Measurements from ENCODE around the gene SETD9.

The SETD9 gene

DNA sequence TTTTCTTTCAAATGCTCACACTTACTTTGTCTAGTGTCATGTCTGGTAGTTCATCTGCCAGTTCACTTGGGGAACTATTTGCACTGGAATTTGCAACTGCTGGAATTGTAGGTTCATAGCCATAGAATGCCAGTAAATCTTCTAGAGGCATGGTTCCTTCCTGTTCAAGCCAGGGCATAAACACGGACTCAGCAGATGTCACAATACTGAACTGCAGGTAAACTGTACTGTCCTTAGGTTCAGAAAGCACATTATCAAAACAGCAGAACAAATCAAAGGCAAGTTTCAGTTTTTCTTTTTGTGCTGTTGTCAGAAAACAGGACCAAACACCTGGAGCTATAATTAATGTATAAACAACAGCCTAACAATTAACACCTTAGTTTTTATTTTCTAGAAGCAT, 29.5 kb downstream of the SETD9 start:
- no peak for DNase-seq

- no peak for DNase-seq
Measured at GRCh38 chr5:56941981-56942380, 32.6 kb downstream of the SETD9 start.

GRCh38 chr5:56947052-56947451, 37.7 kb downstream of the SETD9 start:
- no peak for DNase-seq

- no peak for DNase-seq
Measured at GRCh38 chr5:56950626-56951125, 41.3 kb downstream of the SETD9 start.

- no peak for DNase-seq
Measured at GRCh38 chr5:56951126-56951945, 41.9 kb downstream of the SETD9 start.

DNA sequence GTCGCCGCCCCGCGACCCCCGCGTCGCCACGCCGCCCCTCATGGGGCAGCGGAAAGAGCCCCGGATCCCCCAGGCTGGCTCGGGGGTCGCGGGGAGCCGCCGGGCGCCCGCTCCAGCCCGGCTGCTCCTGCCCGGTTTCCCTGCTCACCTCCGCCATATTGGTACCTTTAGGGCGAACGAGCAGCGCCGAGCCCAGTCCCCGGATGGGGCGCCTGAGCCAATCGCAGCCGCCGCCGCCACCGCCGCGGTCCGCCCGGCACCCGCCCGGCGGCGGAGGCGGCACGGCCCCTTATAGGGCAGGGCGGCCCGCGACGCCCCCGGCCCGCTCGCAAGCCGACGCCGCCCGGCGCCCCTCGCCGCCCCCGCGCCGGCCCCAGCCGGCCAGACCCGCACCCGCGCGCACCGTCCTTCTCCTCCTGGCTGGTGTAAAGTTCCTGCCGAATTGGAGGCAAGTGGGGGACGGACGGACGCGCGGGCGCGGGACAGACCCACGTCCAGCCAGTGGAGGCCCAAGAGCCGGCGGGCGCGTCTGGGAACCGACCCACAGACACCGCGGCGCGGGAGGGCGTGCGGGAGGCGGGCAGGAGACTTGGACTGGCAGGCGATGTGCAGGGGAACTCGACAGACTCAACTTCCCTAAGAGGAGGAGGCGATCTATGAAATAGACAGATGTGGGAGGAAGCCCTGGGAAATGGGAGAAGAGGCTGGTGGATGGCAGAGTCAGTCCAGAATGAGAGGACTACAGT, 42.7 kb downstream of the SETD9 start, which contains the start of gene MIER3:
Gene MIER3, minus strand, starts transcription at position 178 of the 746 bp plus-strand sequence. Its CDS starts 21 bp downstream, at position 157.
- peak; percentile 28 for DNase-seq

DNA sequence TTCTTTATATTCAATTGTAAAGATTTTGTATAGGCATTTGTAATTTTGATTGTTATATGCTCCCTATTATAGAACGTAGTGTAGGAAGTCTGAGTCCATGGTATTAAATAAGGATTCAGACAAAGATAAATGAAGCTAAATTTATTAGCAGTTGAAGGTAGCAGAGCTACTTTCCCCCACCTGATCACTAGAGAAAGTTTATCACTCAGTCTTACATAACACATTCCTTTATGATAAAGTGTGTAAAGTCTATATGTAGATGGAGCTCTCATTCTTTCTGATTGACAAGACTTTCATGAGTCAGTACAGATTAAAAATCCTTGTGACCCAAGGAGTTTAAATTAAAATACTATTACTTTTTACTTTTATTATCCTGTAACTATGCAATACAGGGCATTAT, 44.9 kb downstream of the SETD9 start:
- no peak for DNase-seq

DNA sequence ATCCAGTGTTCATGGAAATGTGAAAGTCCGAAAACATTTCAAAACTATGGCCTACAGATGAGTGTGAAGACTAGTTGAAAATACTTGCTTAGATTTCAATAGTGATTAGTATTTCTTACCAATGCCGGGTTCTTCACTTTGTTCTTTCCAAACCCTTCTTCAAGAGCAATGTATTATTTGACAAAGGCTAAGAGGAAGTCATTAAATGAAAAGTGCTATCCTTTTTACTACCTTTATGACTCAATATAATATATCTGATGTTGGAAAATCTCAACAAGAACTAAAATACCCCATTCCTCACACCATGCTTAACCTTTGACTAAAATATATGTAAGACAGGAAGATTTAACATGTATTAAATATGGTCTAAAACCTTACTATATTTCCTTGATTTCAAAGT, 49.2 kb downstream of the SETD9 start:
- no peak for DNase-seq

- no peak for DNase-seq
Measured at GRCh38 chr5:56959326-56959725, 49.9 kb downstream of the SETD9 start.

DNA sequence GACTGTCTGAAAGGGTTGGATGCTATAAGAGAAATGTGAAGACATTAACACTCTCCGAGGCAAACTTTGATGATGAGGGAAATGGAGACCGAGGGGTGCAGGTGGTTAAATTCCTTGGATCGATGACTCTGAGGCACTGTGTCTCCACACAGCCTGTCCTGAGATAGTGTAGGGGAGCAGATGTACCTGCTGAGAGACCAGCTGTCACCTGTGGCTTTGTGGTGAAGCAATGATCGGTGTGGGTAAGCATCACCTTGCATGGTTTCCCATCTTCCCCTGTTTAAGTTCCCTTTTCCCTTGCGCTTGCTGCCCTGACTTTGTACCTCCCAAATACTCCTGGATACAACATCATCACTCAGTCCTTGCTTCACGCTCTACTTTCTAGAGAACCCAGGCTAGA, 52.4 kb downstream of the SETD9 start:
- no peak for DNase-seq

- DNase-seq, result no peak
Measured at GRCh38 chr5:56962286-56962685, 52.9 kb downstream of the SETD9 start.

DNA sequence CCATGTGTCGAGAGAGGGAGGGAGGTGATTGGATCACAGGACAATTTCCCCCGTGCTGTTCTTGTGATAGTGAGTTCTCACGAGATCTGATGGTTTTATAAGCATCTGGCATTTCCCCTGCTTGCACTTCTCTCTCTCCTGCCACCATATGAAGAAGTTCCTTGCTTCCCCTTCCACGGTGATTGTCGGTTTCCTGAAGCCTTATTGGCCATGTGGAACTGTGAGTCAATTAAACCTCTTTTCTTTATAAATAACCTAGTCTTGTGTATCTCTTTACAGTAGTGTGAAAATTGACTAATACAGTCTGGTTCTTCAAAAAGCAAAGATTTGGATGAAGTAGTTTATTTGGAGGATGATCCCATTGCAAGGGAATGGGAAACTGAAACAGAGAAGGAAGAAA, 53.9 kb downstream of the SETD9 start:
- no peak for DNase-seq

- no peak for DNase-seq
Measured at GRCh38 chr5:56964173-56964572, 54.8 kb downstream of the SETD9 start.

All from NCI-H510A treated with DMSO at 0.1 percent for 48 hours (cell line).